Gastroesophageal sphincter (tissue), 3 donors: ENCODE data around the gene GRM7.

ENCODE experiments used
- CTCF ChIP-seq, 4 experiments: fragments of 200-600 bp in 2 of 4; fragments of 450-650 bp in 2 of 4; sonication (generic) in 1 of 4; IDR thresholded peaks; one replicate each; pipeline ENCODE4 v1.5.1; 2017 to 2019; ENCODE audit warnings: antibody characterized with exemption in 4 of 4, mild to moderate bottlenecking in 2 of 4, moderate library complexity in 2 of 4
- EP300 ChIP-seq: sonication (generic); formaldehyde crosslinking; IDR thresholded peaks from one replicate; pipeline ENCODE4 v1.6.1; 2017; ENCODE audit warnings: antibody characterized with exemption, mild to moderate bottlenecking
- POLR2A ChIP-seq, 2 donors: fragments of 450-650 bp; IDR thresholded peaks; one replicate each; pipeline ENCODE4 v1.6.1; 2017; ENCODE audit warnings: antibody characterized with exemption in 2 of 2, mild to moderate bottlenecking in 2 of 2, moderate library complexity in 1 of 2
- POLR2AphosphoS5 ChIP-seq: sonication (generic); formaldehyde crosslinking; IDR thresholded peaks from one replicate; pipeline ENCODE4 v1.6.1; 2017; ENCODE audit warnings: antibody characterized with exemption

GRCh38 chr3:7305561-7305960, 444.6 kb downstream of the GRM7 start:
- TF ChIP-seq CTCF (IDR thresholded peaks at IDR 0.05) (no peak), POLR2AphosphoS5 (no peak), EP300 (no peak), POLR2A (IDR thresholded peaks at IDR 0.05) (no peak)
